Endothelial cell (in vitro differentiated cells): ENCODE results near the gene PRKACA. TPM values are rescaled to one million over a fixed set of nuclear protein-coding genes. Genes with fewer than 3 reads are reported as not detected.

Experiments used
- DNase-seq: peaks from one replicate; pipeline ENCODE4 v3.0.0; 2021; ENCODE audit warnings: low spot score
- H3K27ac Mint-ChIP-seq: one replicate; pipeline ENCODE4 v1.8.0; 2021; ENCODE audit warnings: mixed read lengths, inconsistent platforms; ENCODE audit not compliant: unreplicated experiment
- H3K27me3 Mint-ChIP-seq: one replicate; pipeline ENCODE4 v1.8.0; 2021; ENCODE audit warnings: mild to moderate bottlenecking, moderate library complexity, mixed read lengths, inconsistent platforms; ENCODE audit not compliant: unreplicated experiment
- H3K36me3 Mint-ChIP-seq: one replicate; pipeline ENCODE4 v1.8.0; 2021; ENCODE audit warnings: mild to moderate bottlenecking, low read depth, mixed read lengths, inconsistent platforms; ENCODE audit not compliant: unreplicated experiment
- H3K4me1 Mint-ChIP-seq: one replicate; pipeline ENCODE4 v1.8.0; 2021; ENCODE audit warnings: mild to moderate bottlenecking, mixed read lengths, inconsistent platforms; ENCODE audit not compliant: unreplicated experiment
- H3K4me3 Mint-ChIP-seq: one replicate; pipeline ENCODE4 v1.8.0; 2021; ENCODE audit warnings: mild to moderate bottlenecking, mixed read lengths, inconsistent platforms; ENCODE audit not compliant: unreplicated experiment
- H3K9me3 Mint-ChIP-seq: one replicate; pipeline ENCODE4 v1.8.0; 2021; ENCODE audit warnings: mixed read lengths, inconsistent platforms; ENCODE audit not compliant: unreplicated experiment
- total RNA-seq: library from RNA; stranded (reverse); fragmentation: NEBNext Ultra II Directional; extraction: Animal tissue kit (Norgen Biotek cat#: 25700); gene quantifications from one replicate; pipeline ENCODE4 v1.2.1, GENCODE V29; 2021; ENCODE audit not compliant: unreplicated experiment
- TF ChIP-seq, protein P1 (sequence below): fragments of 200-600 bp; sonication (generic); IDR thresholded peaks from one replicate; pipeline ENCODE4 v1.5.0; 2021; ENCODE audit warnings: antibody characterized with exemption; ENCODE audit not compliant: unreplicated experiment

Gene PRKACA
- total RNA-seq, 1 donor from 2014 or later, result 122 TPM

DNA sequence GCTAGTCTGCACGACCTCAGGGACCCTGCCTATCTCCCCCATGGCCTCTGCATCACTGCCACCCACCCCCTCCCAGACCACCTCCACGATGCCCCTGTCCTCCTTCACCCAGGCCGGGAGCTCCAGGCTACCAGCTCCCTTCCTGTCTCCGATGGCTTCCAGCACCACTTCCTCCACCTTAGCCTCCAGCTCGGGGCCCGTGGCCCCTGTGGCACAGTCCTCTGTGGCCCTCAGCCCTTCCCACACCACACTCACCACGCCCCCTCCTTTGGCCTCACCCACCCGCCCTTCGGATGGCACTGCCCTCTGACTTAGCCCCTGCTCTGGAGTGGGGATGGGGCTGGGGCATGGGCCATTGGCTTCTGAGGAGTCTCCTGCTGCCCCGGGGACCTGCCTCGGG lies 62.8 kb downstream of the PRKACA start:
- Mint-ChIP-seq H3K4me1 (peaks cover 8% of the 10 kb centered on the region), H3K27ac (no peak overlapping the region), H3K27me3 (peaks cover 11% of the 10 kb centered on the region), H3K9me3 (no peaks in the 10 kb centered on the region), H3K4me3 (no peak overlapping the region), H3K36me3 (peaks cover 4% of the 10 kb centered on the region)
- TF ChIP-seq, protein P1, sequence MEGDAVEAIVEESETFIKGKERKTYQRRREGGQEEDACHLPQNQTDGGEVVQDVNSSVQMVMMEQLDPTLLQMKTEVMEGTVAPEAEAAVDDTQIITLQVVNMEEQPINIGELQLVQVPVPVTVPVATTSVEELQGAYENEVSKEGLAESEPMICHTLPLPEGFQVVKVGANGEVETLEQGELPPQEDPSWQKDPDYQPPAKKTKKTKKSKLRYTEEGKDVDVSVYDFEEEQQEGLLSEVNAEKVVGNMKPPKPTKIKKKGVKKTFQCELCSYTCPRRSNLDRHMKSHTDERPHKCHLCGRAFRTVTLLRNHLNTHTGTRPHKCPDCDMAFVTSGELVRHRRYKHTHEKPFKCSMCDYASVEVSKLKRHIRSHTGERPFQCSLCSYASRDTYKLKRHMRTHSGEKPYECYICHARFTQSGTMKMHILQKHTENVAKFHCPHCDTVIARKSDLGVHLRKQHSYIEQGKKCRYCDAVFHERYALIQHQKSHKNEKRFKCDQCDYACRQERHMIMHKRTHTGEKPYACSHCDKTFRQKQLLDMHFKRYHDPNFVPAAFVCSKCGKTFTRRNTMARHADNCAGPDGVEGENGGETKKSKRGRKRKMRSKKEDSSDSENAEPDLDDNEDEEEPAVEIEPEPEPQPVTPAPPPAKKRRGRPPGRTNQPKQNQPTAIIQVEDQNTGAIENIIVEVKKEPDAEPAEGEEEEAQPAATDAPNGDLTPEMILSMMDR, result no peak
- DNase-seq, result no peak

DNA sequence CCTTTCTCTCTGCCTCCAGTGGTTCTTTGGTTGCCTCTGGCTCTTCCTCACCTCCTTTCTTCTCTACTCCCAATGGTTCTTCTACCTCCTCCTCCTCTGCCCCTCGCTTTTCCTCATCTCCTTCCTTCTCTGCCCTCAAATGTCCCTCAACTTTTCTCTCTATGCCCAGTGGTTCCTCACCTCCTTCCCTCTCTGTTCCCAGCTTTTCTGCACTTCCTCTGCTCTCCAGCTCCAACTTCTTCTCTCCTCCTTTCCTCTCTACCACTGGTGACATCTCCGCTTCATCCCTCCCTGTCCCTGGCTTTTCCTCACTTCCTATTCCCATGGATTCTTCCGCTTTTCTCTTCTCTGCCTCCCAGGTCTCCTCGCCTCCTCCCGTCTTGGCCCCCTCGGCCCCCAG lies 63.5 kb downstream of the PRKACA start:
- TF ChIP-seq, protein P1, result no peak
- peaks cover 4% of the 10 kb centered on the region for H3K36me3 Mint-ChIP-seq
- H3K4me1 Mint-ChIP-seq, result peaks cover 8% of the 10 kb centered on the region
- no peak for DNase-seq
- H3K9me3 Mint-ChIP-seq, result no peaks in the 10 kb centered on the region
- H3K27me3 Mint-ChIP-seq, result peaks cover 11% of the 10 kb centered on the region
- no peak overlapping the region for H3K27ac Mint-ChIP-seq
- H3K4me3 Mint-ChIP-seq, result no peak overlapping the region

DNA sequence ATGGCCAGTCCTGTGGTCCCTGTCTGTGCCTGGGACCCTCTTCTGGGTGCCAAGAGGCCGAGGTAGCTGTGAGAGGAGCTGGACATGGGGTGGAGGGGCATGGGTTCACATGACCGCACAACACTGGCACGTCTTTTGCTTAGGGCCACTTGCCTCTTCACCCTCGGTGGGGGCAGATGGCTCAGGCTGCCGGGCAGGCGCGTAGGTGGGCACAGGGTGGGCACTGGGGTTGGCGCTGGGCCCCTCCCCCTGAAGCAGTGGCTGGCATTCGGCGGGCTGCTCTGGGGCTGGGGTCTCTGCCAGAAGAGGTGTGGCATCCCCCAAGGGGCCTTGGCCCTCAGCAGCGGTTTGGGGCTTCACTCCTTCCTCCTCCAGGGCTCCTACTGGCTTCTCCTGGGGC lies 64.1 kb downstream of the PRKACA start:
- TF ChIP-seq, protein P1, result no peak
- Mint-ChIP-seq H3K4me1 (peaks cover 4% of the 10 kb centered on the region), H3K9me3 (no peaks in the 10 kb centered on the region), H3K4me3 (no peak overlapping the region), H3K36me3 (peaks cover 4% of the 10 kb centered on the region), H3K27me3 (peaks cover 8% of the 10 kb centered on the region), H3K27ac (no peak overlapping the region)
- DNase-seq, result no peak

- TF ChIP-seq, protein P1, result no peak
These were observed 64.5 kb downstream of the PRKACA start for GRCh38 chr19:14053032-14053431.

DNA sequence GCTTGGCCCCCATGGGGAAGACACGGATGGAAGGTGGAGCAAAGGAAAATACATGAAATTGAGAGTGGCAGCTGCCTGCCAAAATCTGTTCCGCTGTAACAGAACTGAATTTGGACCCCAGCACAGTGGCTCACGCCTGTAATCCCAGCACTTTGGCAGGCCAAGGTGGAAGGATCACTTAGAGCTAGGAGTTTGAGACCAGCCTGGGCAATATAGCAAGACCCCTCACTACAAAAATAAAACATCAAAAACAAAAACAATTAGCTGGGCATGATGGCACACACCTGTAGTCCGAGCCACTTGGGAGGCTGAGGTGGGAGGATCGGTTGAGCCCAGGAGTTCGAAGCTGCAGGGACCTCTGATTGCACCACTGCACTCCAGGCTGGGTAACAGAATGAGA lies 65.1 kb downstream of the PRKACA start:
- H3K27ac Mint-ChIP-seq, result no peak overlapping the region
- H3K27me3 Mint-ChIP-seq, result peaks cover 7% of the 10 kb centered on the region
- TF ChIP-seq, protein P1, result no peak
- no peaks in the 10 kb centered on the region for H3K9me3 Mint-ChIP-seq
- peaks cover 4% of the 10 kb centered on the region for H3K36me3 Mint-ChIP-seq
- no peak for DNase-seq
- H3K4me3 Mint-ChIP-seq, result no peak overlapping the region
- no peaks in the 10 kb centered on the region for H3K4me1 Mint-ChIP-seq

More at GRCh38 chr19:14053032-14053431, 64.5 kb downstream of the PRKACA start:
- DNase-seq, result no peak
- no peak overlapping the region for H3K4me3 Mint-ChIP-seq
- H3K36me3 Mint-ChIP-seq, result peaks cover 4% of the 10 kb centered on the region
- no peak overlapping the region for H3K27ac Mint-ChIP-seq
- peaks cover 7% of the 10 kb centered on the region for H3K27me3 Mint-ChIP-seq
- no peaks in the 10 kb centered on the region for H3K4me1 Mint-ChIP-seq
- H3K9me3 Mint-ChIP-seq, result no peaks in the 10 kb centered on the region
